Skeletal muscle tissue (tissue), 4 donors: ENCODE results near the gene PRKAR2A. TPM values are rescaled to one million over a fixed set of nuclear protein-coding genes. Genes with fewer than 3 reads are reported as not detected.
"Not testable (repeated sequence)": the region's sequence is repeated elsewhere in the genome, so short reads cannot be mapped to it uniquely, and the experiment has no call there.

Source experiments
- H3K27ac ChIP-seq: one replicate; pipeline ENCODE4 v1.7.0; 2013; ENCODE audit warnings: mild to moderate bottlenecking, low read depth, low read length, inconsistent platforms
- H3K27me3 ChIP-seq, 3 donors: one replicate each; pipeline ENCODE4 v1.7.0; 2013; ENCODE audit warnings: low read length in 3 of 3; ENCODE audit not compliant: control insufficient read depth in 3 of 3, insufficient read depth in 3 of 3
- H3K36me3 ChIP-seq, 3 donors: one replicate each; pipeline ENCODE4 v1.7.0; 2013; ENCODE audit warnings: low read length in 3 of 3; ENCODE audit not compliant: control insufficient read depth in 3 of 3, insufficient read depth in 3 of 3
- H3K4me1 ChIP-seq, 3 donors: one replicate each; pipeline ENCODE4 v1.7.0; 2013; ENCODE audit warnings: low read length in 3 of 3, mild to moderate bottlenecking in 3 of 3; ENCODE audit not compliant: control insufficient read depth in 3 of 3, insufficient read depth in 3 of 3
- H3K4me3 ChIP-seq, 3 donors: one replicate each; pipeline ENCODE4 v1.7.0; 2013; ENCODE audit warnings: low read length in 3 of 3
- H3K9ac ChIP-seq, 3 donors: one replicate each; pipeline ENCODE4 v1.7.0; 2013; ENCODE audit warnings: low read length in 3 of 3, mild to moderate bottlenecking in 3 of 3, moderate library complexity in 2 of 3, low read depth in 1 of 3
- H3K9me3 ChIP-seq, 3 donors: one replicate each; pipeline ENCODE4 v1.7.0; 2013; ENCODE audit warnings: low read length in 3 of 3; ENCODE audit not compliant: control insufficient read depth in 3 of 3
- total RNA-seq: library from RNA; depleted of rRNA; stranded (reverse); fragments of >200 nt; gene quantifications from one replicate; pipeline ENCODE4 v1.2.3, GENCODE V29; 2014
- donor health status: Osteomylitis.

PRKAR2A gene
- total RNA-seq, 1 donor from 2014 or later = 26.6 TPM

DNA sequence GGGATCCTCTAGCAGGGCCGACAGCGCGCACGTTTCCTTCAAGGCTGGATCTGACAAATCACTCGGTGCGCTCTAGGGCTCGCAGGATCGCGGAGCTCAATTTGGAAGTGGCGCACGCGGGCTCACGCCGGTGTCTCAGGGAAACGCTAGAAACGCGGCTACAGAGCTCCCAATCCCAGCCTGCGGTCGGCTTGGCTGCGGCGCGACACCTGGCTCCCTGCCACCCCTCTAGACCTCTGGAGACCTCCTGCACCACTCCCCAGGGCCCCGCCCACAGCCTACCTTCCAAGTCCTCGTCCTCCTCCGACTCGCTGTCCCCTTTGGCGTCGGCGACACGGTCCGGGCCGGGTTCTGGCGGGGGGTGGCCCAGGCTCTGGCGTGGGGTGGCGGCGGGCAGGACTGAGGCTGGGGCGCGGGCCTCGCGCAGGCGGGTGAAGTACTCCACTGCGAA, 596 bp downstream of the PRKAR2A start:
- peak overlapping the region; percentile 94 for H3K27ac ChIP-seq
- no peaks in the 10 kb centered on the region for H3K27me3 ChIP-seq
- H3K9me3 ChIP-seq = no peaks in the 10 kb centered on the region
- peaks cover 18 to 31% (median 19%) of the 10 kb centered on the region in 3 donors for H3K4me1 ChIP-seq
- peak overlapping the region; percentile 75 to 83 (median 81) for H3K4me3 ChIP-seq
- H3K9ac ChIP-seq = peak overlapping the region; percentile 77 to 90 (median 85)
- peaks cover 0 to 2% (median 0%) of the 10 kb centered on the region in 3 donors for H3K36me3 ChIP-seq

- Histone ChIP-seq H3K9me3 (no peaks in the 10 kb centered on the region), H3K4me3 (peak overlapping the region in 2 of 3 donors; percentile 40 to 56), H3K36me3 (peaks cover 0 to 2% (median 0%) of the 10 kb centered on the region in 3 donors), H3K4me1 (peaks cover 16 to 31% (median 19%) of the 10 kb centered on the region in 3 donors), H3K27ac (no peak overlapping the region), H3K27me3 (no peaks in the 10 kb centered on the region), H3K9ac (peak overlapping the region; percentile 19 to 40 (median 36))
These were observed 2.5 kb downstream of the PRKAR2A start for GRCh38 chr3:48845170-48845569.

GRCh38 chr3:48837163-48837562, 10.5 kb downstream of the PRKAR2A start:
- H3K9me3 ChIP-seq = no peaks in the 10 kb centered on the region
- H3K4me1 ChIP-seq = peaks cover 0 to 8% (median 4%) of the 10 kb centered on the region in 3 donors
- H3K27ac ChIP-seq = no peak overlapping the region
- no peak overlapping the region for H3K9ac ChIP-seq
- H3K4me3 ChIP-seq = no peak overlapping the region
- H3K36me3 ChIP-seq = no peaks in the 10 kb centered on the region
- H3K27me3 ChIP-seq = no peaks in the 10 kb centered on the region

GRCh38 chr3:48835650-48836366, 11.9 kb downstream of the PRKAR2A start:
- no peak overlapping the region for H3K9ac ChIP-seq
- no peak overlapping the region for H3K27ac ChIP-seq
- peaks cover 2 to 8% (median 6%) of the 10 kb centered on the region in 3 donors for H3K4me1 ChIP-seq
- H3K4me3 ChIP-seq = no peak overlapping the region
- no peaks in the 10 kb centered on the region for H3K27me3 ChIP-seq
- no peaks in the 10 kb centered on the region for H3K36me3 ChIP-seq
- no peaks in the 10 kb centered on the region for H3K9me3 ChIP-seq

DNA sequence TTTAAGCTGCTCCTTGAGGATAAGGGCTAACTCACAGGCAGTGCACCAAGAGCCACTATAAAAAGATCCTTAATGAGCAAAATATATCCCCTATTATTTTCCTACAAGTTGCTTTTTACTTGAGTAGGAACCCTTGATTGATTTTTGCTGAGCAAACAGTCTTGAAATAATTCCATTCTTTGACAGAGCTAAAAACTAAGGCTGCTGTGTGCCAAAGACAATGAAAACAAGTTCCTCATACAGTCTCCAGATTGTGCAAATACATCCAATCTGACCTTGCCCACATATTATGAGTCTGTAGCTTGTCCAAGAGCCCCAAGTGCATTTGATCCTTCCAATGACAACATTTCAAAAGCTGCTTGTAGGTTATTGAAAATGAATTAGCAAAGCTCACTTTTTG, 15.0 kb downstream of the PRKAR2A start:
- no peaks in the 10 kb centered on the region for H3K27me3 ChIP-seq
- no peaks in the 10 kb centered on the region for H3K36me3 ChIP-seq
- no peak overlapping the region for H3K9ac ChIP-seq
- H3K4me3 ChIP-seq = no peak overlapping the region
- H3K27ac ChIP-seq = no peak overlapping the region
- peaks cover 2 to 6% (median 3%) of the 10 kb centered on the region in 3 donors for H3K4me1 ChIP-seq
- no peaks in the 10 kb centered on the region for H3K9me3 ChIP-seq

DNA sequence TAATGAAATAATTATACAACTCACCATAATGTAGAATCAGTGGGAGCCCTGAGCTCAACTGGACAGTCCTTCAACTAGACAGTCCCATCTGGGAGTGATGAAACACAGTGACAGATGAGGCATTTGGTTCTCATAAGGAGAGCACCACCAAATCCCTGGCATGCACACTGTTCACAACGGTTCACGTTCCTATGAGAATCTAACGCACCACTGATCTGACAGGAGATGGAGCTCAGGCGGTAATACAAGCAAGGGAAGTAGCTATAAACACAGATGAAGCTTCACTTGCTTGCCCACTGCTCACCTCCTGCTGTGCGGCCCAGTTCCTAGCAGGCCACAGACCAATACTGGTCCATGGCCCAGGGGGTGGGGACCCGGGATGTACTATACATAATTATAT, 17.0 kb downstream of the PRKAR2A start:
- no peak overlapping the region for H3K27ac ChIP-seq
- H3K36me3 ChIP-seq = no peaks in the 10 kb centered on the region
- no peak overlapping the region for H3K4me3 ChIP-seq
- peaks cover 2 to 3% (median 3%) of the 10 kb centered on the region in 3 donors for H3K4me1 ChIP-seq
- H3K27me3 ChIP-seq = no peaks in the 10 kb centered on the region
- H3K9ac ChIP-seq = no peak overlapping the region
- no peaks in the 10 kb centered on the region for H3K9me3 ChIP-seq

- not testable (repeated sequence) for H3K9me3 ChIP-seq, H3K27me3 ChIP-seq, H3K9ac ChIP-seq, H3K4me3 ChIP-seq, H3K36me3 ChIP-seq, H3K4me1 ChIP-seq, H3K27ac ChIP-seq
These were observed 18.1 kb downstream of the PRKAR2A start for GRCh38 chr3:48829525-48829924.

DNA sequence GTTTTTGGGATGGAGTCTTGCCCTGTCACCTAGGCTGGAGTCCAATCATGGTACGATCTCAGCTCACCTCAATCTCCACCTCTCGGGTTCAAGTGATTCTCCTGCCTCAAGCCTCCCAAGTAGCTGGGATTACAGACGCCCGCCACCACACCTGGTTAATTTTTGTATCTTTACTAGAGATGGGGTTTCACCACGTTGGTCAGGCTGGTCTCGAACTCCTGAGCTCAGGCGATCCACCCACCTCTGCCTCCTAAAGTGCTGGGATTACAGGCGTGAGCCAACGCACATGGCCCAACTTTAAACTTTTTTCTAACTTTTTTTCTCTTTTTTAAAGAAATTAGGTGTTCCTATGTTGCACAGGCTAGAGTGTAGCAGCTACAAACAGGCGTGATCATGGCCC, 19.8 kb downstream of the PRKAR2A start:
- not testable (repeated sequence) for H3K27ac ChIP-seq, H3K9me3 ChIP-seq, H3K4me1 ChIP-seq, H3K4me3 ChIP-seq, H3K27me3 ChIP-seq, H3K9ac ChIP-seq, H3K36me3 ChIP-seq

- Histone ChIP-seq H3K27me3 (no peaks in the 10 kb centered on the region), H3K36me3 (no peaks in the 10 kb centered on the region), H3K27ac (no peak overlapping the region), H3K4me3 (no peak overlapping the region), H3K9ac (no peak overlapping the region), H3K4me1 (peaks cover 0 to 3% (median 2%) of the 10 kb centered on the region in 3 donors), H3K9me3 (no peaks in the 10 kb centered on the region)
These were observed 21.2 kb downstream of the PRKAR2A start for GRCh38 chr3:48826451-48826850.

DNA sequence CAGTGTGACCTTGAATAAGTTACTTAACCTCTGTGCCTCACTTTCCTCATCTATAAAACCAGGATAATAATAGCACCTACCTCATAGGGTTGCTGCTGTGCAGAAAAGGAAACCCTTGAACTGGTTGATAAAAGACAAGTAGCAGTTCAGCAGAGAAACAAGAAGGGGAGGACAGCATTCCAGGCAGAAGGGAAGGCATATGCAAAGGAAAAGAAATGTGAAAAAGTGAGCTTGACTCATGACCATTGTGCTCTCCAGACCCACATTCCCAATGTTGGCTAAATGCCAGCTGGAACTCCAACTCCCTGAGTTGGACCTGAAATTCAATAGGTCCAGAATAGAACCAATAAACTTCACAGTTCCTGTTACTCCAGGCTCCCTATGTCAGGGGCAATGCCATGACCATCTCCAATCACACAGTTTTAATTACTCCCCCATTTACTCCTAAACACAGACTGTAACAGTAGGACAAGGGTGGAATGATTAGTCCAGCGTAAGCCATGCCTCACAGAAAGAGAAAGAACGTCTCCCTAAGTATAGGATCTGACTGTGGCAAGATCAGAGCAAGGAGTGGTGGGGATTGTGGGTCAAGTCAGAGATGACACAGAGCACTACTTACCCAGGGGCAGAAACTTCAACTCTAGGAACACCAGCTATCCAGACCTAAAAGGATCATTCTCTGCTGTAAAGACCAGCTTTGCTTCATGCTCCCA, 26.9 kb downstream of the PRKAR2A start:
- H3K4me1 ChIP-seq = peaks cover 18 to 20% (median 18%) of the 10 kb centered on the region in 3 donors
- H3K9me3 ChIP-seq = no peaks in the 10 kb centered on the region
- H3K9ac ChIP-seq = no peak overlapping the region
- H3K27ac ChIP-seq = peak overlapping the region; percentile 28
- H3K27me3 ChIP-seq = no peaks in the 10 kb centered on the region
- H3K36me3 ChIP-seq = no peaks in the 10 kb centered on the region
- H3K4me3 ChIP-seq = peak overlapping the region in 1 of 3 donors; percentile 11
